EL (cell line): ENCODE results near the gene GP5.

ENCODE experiments used
- DNase-seq: peaks from one replicate; pipeline ENCODE4 v3.0.0-alpha.2; 2016

GP5 gene

GRCh38 chr3:194396859-194397756 is 2.0 kb downstream of the GP5 start:
- no peak for DNase-seq

GRCh38 chr3:194396539-194396858 is 2.6 kb downstream of the GP5 start:
- DNase-seq, result no peak

GRCh38 chr3:194395778-194396538 is 3.1 kb downstream of the GP5 start:
- no peak for DNase-seq

- no peak for DNase-seq
Observed at GRCh38 chr3:194395212-194395611, 3.9 kb downstream of the GP5 start.

- DNase-seq, result no peak
Observed at GRCh38 chr3:194392576-194392975, 6.5 kb downstream of the GP5 start.

GRCh38 chr3:194390835-194391234 is 8.2 kb downstream of the GP5 start:
- no peak for DNase-seq

GRCh38 chr3:194389269-194389668 is 9.8 kb downstream of the GP5 start:
- DNase-seq, result no peak

GRCh38 chr3:194387926-194388418 is 11.1 kb downstream of the GP5 start:
- DNase-seq, result no peak

- DNase-seq, result no peak
Observed at GRCh38 chr3:194387276-194387675, 11.8 kb downstream of the GP5 start.

- no peak for DNase-seq
Observed at GRCh38 chr3:194386648-194387047, 12.4 kb downstream of the GP5 start.

- DNase-seq, result no peak
Observed at GRCh38 chr3:194386066-194386465, 13.0 kb downstream of the GP5 start.

GRCh38 chr3:194384569-194385001 is 14.5 kb downstream of the GP5 start:
- DNase-seq, result no peak

GRCh38 chr3:194384156-194384555 is 14.9 kb downstream of the GP5 start:
- DNase-seq, result no peak

- no peak for DNase-seq
Observed at GRCh38 chr3:194383276-194383940, 15.7 kb downstream of the GP5 start.

GRCh38 chr3:194382892-194383223 is 16.2 kb downstream of the GP5 start:
- no peak for DNase-seq

- DNase-seq, result no peak
Observed at GRCh38 chr3:194382196-194382891, 16.7 kb downstream of the GP5 start.

GRCh38 chr3:194381460-194381875 is 17.6 kb downstream of the GP5 start:
- DNase-seq, result no peak

GRCh38 chr3:194380326-194380725 is 18.7 kb downstream of the GP5 start:
- DNase-seq, result no peak

GRCh38 chr3:194379651-194380050 is 19.4 kb downstream of the GP5 start:
- DNase-seq, result no peak

- DNase-seq, result no peak
Observed at GRCh38 chr3:194379231-194379630, 19.8 kb downstream of the GP5 start.

- DNase-seq, result no peak
Observed at GRCh38 chr3:194377708-194378107, 21.4 kb downstream of the GP5 start.

- DNase-seq, result no peak
Observed at GRCh38 chr3:194376241-194376560, 22.9 kb downstream of the GP5 start.
